Progenitor cell of endocrine pancreas (in vitro differentiated cells): ENCODE data around the gene RAG1. TPM values are rescaled to one million over a fixed set of nuclear protein-coding genes. Genes with fewer than 3 reads are reported as not detected.

Source experiments
- DNase-seq: peaks from one replicate; pipeline ENCODE4 v3.0.0; 2021; ENCODE audit warnings: low spot score; ENCODE audit not compliant: unreplicated experiment
- H3K27ac Mint-ChIP-seq: 2 replicates; pipeline ENCODE4 v1.8.0; 2021; ENCODE audit warnings: mild to moderate bottlenecking, moderate library complexity, mixed read lengths
- H3K27me3 Mint-ChIP-seq: 2 replicates; pipeline ENCODE4 v1.8.0; 2021; ENCODE audit warnings: mixed read lengths
- H3K36me3 Mint-ChIP-seq: 2 replicates; pipeline ENCODE4 v1.8.0; 2022; ENCODE audit warnings: mixed read lengths; ENCODE audit not compliant: insufficient read depth
- H3K4me1 Mint-ChIP-seq: 2 replicates; pipeline ENCODE4 v1.8.0; 2021; ENCODE audit warnings: low read depth, mixed read lengths
- H3K4me3 Mint-ChIP-seq: 2 replicates; pipeline ENCODE4 v1.8.0; 2021; ENCODE audit warnings: low read depth, mild to moderate bottlenecking, moderate library complexity, mixed read lengths
- H3K9me3 Mint-ChIP-seq: 2 replicates; pipeline ENCODE4 v1.8.0; 2021; ENCODE audit warnings: low read depth, mixed read lengths
- total RNA-seq: library from RNA; stranded (reverse); gene quantifications from 2 replicates; pipeline ENCODE4 v1.2.1, GENCODE V29; 2021
- TF ChIP-seq, protein P1 (sequence below): fragments of 200-600 bp; sonication (generic); IDR thresholded peaks from one replicate; pipeline ENCODE4 v1.5.0; 2021; ENCODE audit warnings: antibody characterized with exemption, mild to moderate bottlenecking; ENCODE audit not compliant: unreplicated experiment

The RAG1 gene
- total RNA-seq, 1 donor from 2014 or later = 0.65 TPM

DNA sequence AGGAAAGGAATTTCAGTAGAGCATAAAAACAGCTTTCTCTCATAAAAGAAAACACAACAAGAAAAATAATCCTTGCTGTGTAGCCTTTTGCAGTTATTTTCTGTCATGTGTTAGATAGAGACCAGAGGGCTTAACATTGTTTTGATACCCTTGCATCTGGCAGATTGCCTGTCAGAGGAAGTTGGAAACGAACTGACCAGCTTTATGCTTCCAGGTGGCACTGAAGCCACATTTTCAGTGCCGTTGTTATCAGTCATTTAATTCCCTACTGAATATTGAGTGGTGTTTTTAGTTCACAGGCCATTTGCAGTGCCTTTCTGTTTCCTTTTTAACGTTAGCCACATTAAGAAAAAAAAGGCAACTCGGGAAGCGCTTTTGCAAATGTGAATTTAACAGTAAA lies 51.7 kb downstream of the RAG1 start:
- Mint-ChIP-seq H3K27me3 (no peaks in the 10 kb centered on the region), H3K4me1 (no peaks in the 10 kb centered on the region), H3K9me3 (no peaks in the 10 kb centered on the region), H3K4me3 (no peak overlapping the region), H3K27ac (no peak overlapping the region), H3K36me3 (no peaks in the 10 kb centered on the region)
- DNase-seq = no peak
- TF ChIP-seq, protein P1, sequence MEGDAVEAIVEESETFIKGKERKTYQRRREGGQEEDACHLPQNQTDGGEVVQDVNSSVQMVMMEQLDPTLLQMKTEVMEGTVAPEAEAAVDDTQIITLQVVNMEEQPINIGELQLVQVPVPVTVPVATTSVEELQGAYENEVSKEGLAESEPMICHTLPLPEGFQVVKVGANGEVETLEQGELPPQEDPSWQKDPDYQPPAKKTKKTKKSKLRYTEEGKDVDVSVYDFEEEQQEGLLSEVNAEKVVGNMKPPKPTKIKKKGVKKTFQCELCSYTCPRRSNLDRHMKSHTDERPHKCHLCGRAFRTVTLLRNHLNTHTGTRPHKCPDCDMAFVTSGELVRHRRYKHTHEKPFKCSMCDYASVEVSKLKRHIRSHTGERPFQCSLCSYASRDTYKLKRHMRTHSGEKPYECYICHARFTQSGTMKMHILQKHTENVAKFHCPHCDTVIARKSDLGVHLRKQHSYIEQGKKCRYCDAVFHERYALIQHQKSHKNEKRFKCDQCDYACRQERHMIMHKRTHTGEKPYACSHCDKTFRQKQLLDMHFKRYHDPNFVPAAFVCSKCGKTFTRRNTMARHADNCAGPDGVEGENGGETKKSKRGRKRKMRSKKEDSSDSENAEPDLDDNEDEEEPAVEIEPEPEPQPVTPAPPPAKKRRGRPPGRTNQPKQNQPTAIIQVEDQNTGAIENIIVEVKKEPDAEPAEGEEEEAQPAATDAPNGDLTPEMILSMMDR = no peak

- no peak overlapping the region for H3K27ac Mint-ChIP-seq
- no peak overlapping the region for H3K4me3 Mint-ChIP-seq
- TF ChIP-seq, protein P1 = no peak
- no peaks in the 10 kb centered on the region for H3K27me3 Mint-ChIP-seq
- H3K4me1 Mint-ChIP-seq = no peaks in the 10 kb centered on the region
- no peaks in the 10 kb centered on the region for H3K36me3 Mint-ChIP-seq
- H3K9me3 Mint-ChIP-seq = no peaks in the 10 kb centered on the region
- no peak for DNase-seq
These were observed 52.4 kb downstream of the RAG1 start for GRCh38 chr11:36620246-36620645.

- H3K9me3 Mint-ChIP-seq = no peaks in the 10 kb centered on the region
- no peak overlapping the region for H3K4me3 Mint-ChIP-seq
- no peak overlapping the region for H3K27ac Mint-ChIP-seq
- TF ChIP-seq, protein P1 = peak; percentile 47
- DNase-seq = no peak
- no peaks in the 10 kb centered on the region for H3K27me3 Mint-ChIP-seq
- no peaks in the 10 kb centered on the region for H3K4me1 Mint-ChIP-seq
- H3K36me3 Mint-ChIP-seq = no peaks in the 10 kb centered on the region
These were observed 54.8 kb downstream of the RAG1 start for GRCh38 chr11:36622431-36623136.

DNA sequence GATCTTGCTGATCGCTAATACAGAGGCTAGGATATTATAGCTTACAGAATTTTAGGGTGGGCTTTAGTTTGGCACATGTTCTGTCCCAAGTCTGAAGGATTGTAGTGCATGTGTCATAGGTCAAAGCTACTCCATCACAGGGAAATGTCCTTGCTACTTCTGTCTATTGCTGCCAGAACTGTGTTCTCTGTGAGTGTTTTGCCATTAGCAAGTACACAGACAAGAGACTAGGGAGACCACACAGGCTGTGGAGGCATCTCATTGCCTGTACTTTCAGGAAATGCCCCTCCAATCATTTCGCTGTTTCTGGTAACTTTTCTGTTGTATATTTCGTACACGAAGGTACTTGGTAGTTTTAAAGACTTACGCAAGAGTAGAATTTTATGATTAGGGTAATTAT lies 55.7 kb downstream of the RAG1 start:
- DNase-seq = no peak
- TF ChIP-seq, protein P1 = no peak
- H3K9me3 Mint-ChIP-seq = no peaks in the 10 kb centered on the region

DNA sequence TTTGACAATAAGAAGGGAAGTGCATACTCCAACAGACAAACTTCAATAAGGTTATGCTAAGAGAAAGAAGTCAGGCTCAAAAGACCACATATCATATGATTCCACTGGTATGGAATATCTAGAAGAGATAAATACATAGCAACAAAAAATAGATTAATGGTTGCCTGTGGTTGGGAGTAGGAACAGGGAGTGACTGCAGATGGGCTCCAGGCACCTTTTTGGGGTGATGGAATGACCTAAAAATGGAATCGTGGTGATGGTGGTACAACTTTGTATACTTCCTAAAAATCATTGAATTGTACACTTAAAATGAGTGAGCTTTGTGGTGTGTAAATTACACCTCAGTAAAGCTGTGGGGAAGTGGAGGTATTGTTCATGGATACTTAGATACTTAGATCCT lies 59.2 kb downstream of the RAG1 start:
- H3K27me3 Mint-ChIP-seq = no peaks in the 10 kb centered on the region
- H3K4me1 Mint-ChIP-seq = peaks cover 7% of the 10 kb centered on the region
- no peaks in the 10 kb centered on the region for H3K36me3 Mint-ChIP-seq
- TF ChIP-seq, protein P1 = no peak
- no peak overlapping the region for H3K4me3 Mint-ChIP-seq
- no peak overlapping the region for H3K27ac Mint-ChIP-seq
- H3K9me3 Mint-ChIP-seq = no peaks in the 10 kb centered on the region
- no peak for DNase-seq

More for the DNA sequence above, 55.7 kb downstream of the RAG1 start:
- H3K27me3 Mint-ChIP-seq = no peaks in the 10 kb centered on the region
- no peaks in the 10 kb centered on the region for H3K4me1 Mint-ChIP-seq
- H3K36me3 Mint-ChIP-seq = no peaks in the 10 kb centered on the region
- H3K4me3 Mint-ChIP-seq = no peak overlapping the region
- H3K27ac Mint-ChIP-seq = no peak overlapping the region
